HepG2 (cell line): ENCODE measurements around the gene PCDHGA1. TPM values are rescaled to one million over a fixed set of nuclear protein-coding genes. Genes with fewer than 3 reads are reported as not detected.

ENCODE experiments used
- ATAC-seq: fragments of 200-7000 bp; cut with Tn5 transposase; 3 replicates; pipeline ENCODE4 v1.9.1; 2020; ENCODE audit warnings: mild to moderate bottlenecking, moderate library complexity
- BruUV-seq: library from RNA; stranded (reverse); fragments of 400-500 nt; replicated peaks from 2 replicates; lab custom pipeline; 2021; lab: Mats Ljungman, UMichigan
- CTCF ChIA-PET: fragments of 300-600 bp; formaldehyde crosslinking; extraction: SDS; loops from one replicate; lab custom pipeline; 2021; ENCODE audit warnings: low total read pairs, inconsistent platforms, low intra/inter-chr PET ratio; lab: Yijun Ruan, JAX
- POLR2A ChIA-PET: fragments of 350-600 bp; sonication (Branson Sonifier 250); formaldehyde crosslinking; loops from one replicate; lab custom pipeline; 2020; ENCODE audit warnings: antibody characterized with exemption, inconsistent platforms; lab: Yijun Ruan, JAX
- DNase-seq: peaks from one replicate; pipeline ENCODE4 v3.0.0-alpha.2; 2015; ENCODE audit warnings: low spot score
- FAIRE-seq: peaks from 3 replicates; lab custom pipeline; 2011; peaks lifted over from hg19 to GRCh38; lab: Jason Lieb, UNC
- H2AFZ ChIP-seq: one replicate; pipeline ENCODE4 v1.6.1; 2011; ENCODE audit warnings: low read length, inconsistent platforms
- H3K27ac ChIP-seq: fragments of 300-600 bp; 3 replicates; pipeline ENCODE4 v1.8.0; 2011; ENCODE audit warnings: mixed run types, mild to moderate bottlenecking, mixed read lengths, low read length, inconsistent platforms; ENCODE audit not compliant: insufficient read depth; ENCODE audit errors: extremely low read length
- H3K27me3 ChIP-seq, 2 experiments: fragments of 200-600 bp in 1 of 2; 2 replicates in 1 of 2; 3 replicates in 1 of 2; pipeline versions ENCODE4 v1.6.0 to v1.8.0; 2011; ENCODE audit warnings: low read length in 2 of 2, mild to moderate bottlenecking in 2 of 2, moderate library complexity in 2 of 2, inconsistent platforms in 1 of 2; ENCODE audit not compliant: insufficient read depth in 2 of 2, control insufficient read depth in 1 of 2
- H3K36me3 ChIP-seq, 2 experiments: fragments of 200-600 bp in 1 of 2; replicated peaks in 1 of 2; 2 replicates in 1 of 2; 3 replicates in 1 of 2; pipeline versions ENCODE4 v1.5.1 to v1.8.0; 2011; ENCODE audit warnings: low read length in 2 of 2, inconsistent platforms in 1 of 2; ENCODE audit not compliant: insufficient read depth in 2 of 2, control insufficient read depth in 1 of 2
- H3K4me1 ChIP-seq: 2 replicates; pipeline ENCODE4 v1.5.1; 2012; ENCODE audit warnings: low read length, inconsistent platforms; ENCODE audit not compliant: insufficient read depth
- H3K4me2 ChIP-seq: 2 replicates; pipeline ENCODE4 v1.6.0; 2011; ENCODE audit warnings: low read depth, low read length, inconsistent platforms
- H3K4me3 ChIP-seq, 3 experiments: fragments of 200-600 bp in 1 of 3; sonication (generic), shearing (Covaris generic) in 1 of 3; replicated peaks in 1 of 3; 2 replicates each; pipeline ENCODE4 v1.5.1; 2011 to 2016; ENCODE audit warnings: low read length in 3 of 3, inconsistent platforms in 2 of 3, low read depth in 2 of 3, mild to moderate bottlenecking in 2 of 3, control low read depth in 1 of 3, mixed read lengths in 1 of 3; ENCODE audit not compliant: insufficient read depth in 1 of 3
- H3K79me2 ChIP-seq: one replicate; pipeline ENCODE4 v1.6.1; 2011; ENCODE audit warnings: low read length, inconsistent platforms; ENCODE audit not compliant: insufficient read depth
- H3K9ac ChIP-seq: 2 replicates; pipeline ENCODE4 v1.6.0; 2011; ENCODE audit warnings: mild to moderate bottlenecking, low read depth, low read length, inconsistent platforms; ENCODE audit not compliant: insufficient read depth
- H3K9me3 ChIP-seq: 2 replicates; pipeline ENCODE4 v1.5.1; 2012; ENCODE audit warnings: mild to moderate bottlenecking, low read length
- H4K20me1 ChIP-seq: 2 replicates; pipeline ENCODE4 v1.6.0; 2011; ENCODE audit warnings: inconsistent platforms, mild to moderate bottlenecking, low read length, moderate library complexity; ENCODE audit not compliant: insufficient read depth
- DNMT3B ChIP-seq: conservative IDR thresholded peaks from 2 replicates; pipeline ENCODE4 v1.6.1; 2016; ENCODE audit warnings: missing biosample characterization, control low read depth
- GATAD1 ChIP-seq: IDR thresholded peaks from 2 replicates; pipeline ENCODE4 v1.6.1; 2016; ENCODE audit warnings: missing genetic modification reagents, missing compliant biosample characterization
- MYC ChIP-seq: sonication (generic); formaldehyde crosslinking; IDR thresholded peaks from 2 replicates; pipeline ENCODE4 v1.9.0; 2021; ENCODE audit warnings: missing genetic modification reagents, borderline replicate concordance
- NFKBIZ ChIP-seq: IDR thresholded peaks from 2 replicates; pipeline ENCODE4 v1.6.1; 2018; ENCODE audit warnings: missing genetic modification reagents, missing compliant biosample characterization
- PHF20 ChIP-seq: sonication (generic); formaldehyde crosslinking; IDR thresholded peaks from 2 replicates; pipeline ENCODE4 v1.5.0; 2020; ENCODE audit warnings: mild to moderate bottlenecking, missing genetic modification reagents
- POLR2G ChIP-seq: fragments of 200-400 bp; formaldehyde crosslinking; IDR thresholded peaks from 2 replicates; pipeline ENCODE4 v1.6.1; 2018; ENCODE audit warnings: mild to moderate bottlenecking, low read depth, low read length, moderate library complexity
- REPIN1 ChIP-seq: sonication (generic); formaldehyde crosslinking; IDR thresholded peaks from 2 replicates; pipeline ENCODE4 v1.8.0; 2022; ENCODE audit warnings: missing genetic modification reagents, low read depth, mild to moderate bottlenecking, borderline replicate concordance
- RXRB ChIP-seq: IDR thresholded peaks from 2 replicates; pipeline ENCODE4 v1.6.1; 2016; ENCODE audit warnings: borderline replicate concordance, missing genetic modification reagents, missing compliant biosample characterization
- SP1 ChIP-seq, 2 experiments: fragments of 450-650 bp in 1 of 2; sonication (generic) in 1 of 2; formaldehyde crosslinking in 1 of 2; IDR thresholded peaks; 2 replicates each; pipeline versions ENCODE4 v1.4.0 to v1.6.1; 2016 to 2020; ENCODE audit warnings: missing genetic modification reagents in 1 of 2
- ZBTB2 ChIP-seq: sonication (generic); formaldehyde crosslinking; IDR thresholded peaks from 2 replicates; pipeline ENCODE4 v1.8.0; 2022; ENCODE audit warnings: low read depth, missing genetic modification reagents
- ZNF20 ChIP-seq: sonication (generic); formaldehyde crosslinking; IDR thresholded peaks from 2 replicates; pipeline ENCODE4 v1.4.0; 2020; ENCODE audit warnings: mild to moderate bottlenecking, moderate library complexity, missing genetic modification reagents
- ZNF256 ChIP-seq: sonication (generic); formaldehyde crosslinking; conservative IDR thresholded peaks from 2 replicates; pipeline ENCODE4 v1.4.0; 2020; ENCODE audit warnings: missing genetic modification reagents
- ZNF276 ChIP-seq: sonication (generic); formaldehyde crosslinking; IDR thresholded peaks from 2 replicates; pipeline ENCODE4 v1.4.0; 2020; ENCODE audit warnings: mild to moderate bottlenecking, low read depth, missing genetic modification reagents
- ZNF337 ChIP-seq: sonication (generic); formaldehyde crosslinking; IDR thresholded peaks from 2 replicates; pipeline ENCODE4 v1.5.1; 2020; ENCODE audit warnings: missing genetic modification reagents, low read depth, mild to moderate bottlenecking, borderline replicate concordance
- ZNF564 ChIP-seq: sonication (generic); formaldehyde crosslinking; IDR thresholded peaks from 2 replicates; pipeline ENCODE4 v1.8.1; 2023; ENCODE audit warnings: mild to moderate bottlenecking, missing genetic modification reagents
- ZNF652 ChIP-seq: IDR thresholded peaks from 2 replicates; pipeline ENCODE4 v1.6.1; 2016; ENCODE audit warnings: low read depth, borderline replicate concordance
- ZNF747 ChIP-seq: sonication (generic); formaldehyde crosslinking; IDR thresholded peaks from 2 replicates; pipeline ENCODE4 v1.8.1; 2023; ENCODE audit warnings: missing genetic modification reagents, mild to moderate bottlenecking, borderline replicate concordance
- ZNF768 ChIP-seq: sonication (generic); formaldehyde crosslinking; IDR thresholded peaks from 2 replicates; pipeline ENCODE4 v1.4.0; 2020; ENCODE audit warnings: missing genetic modification reagents
- WGBS: methylation state at CpG from one replicate; pipeline ENCODE4 v1.1.6; 2017; ENCODE audit warnings: low lambda C conversion rate; 5-methylcytosine and 5-hydroxymethylcytosine counted together
- in situ Hi-C: cut with HindIII; loops from 2 replicates; pipeline ENCODE4 v1.10.0; 2017; ENCODE audit warnings: low pct_unique_long_range_greater_than_20kb; ENCODE audit not compliant: extremely low pct_ligation_motif_present
- intact Hi-C: fragments of 100-400 bp; cut with micrococcal nuclease; formaldehyde crosslinking; loops from one replicate; pipeline ENCODE4 v1.10.0; 2022; ENCODE audit not compliant: unreplicated experiment
- polyA plus RNA-seq, 8 experiments: library from polyadenylated mRNA; depleted of rRNA in 3 of 8; stranded (reverse) in 7 of 8; unstranded in 1 of 8; fragments of >200 nt; fragmentation: Illumina TruSeq in 4 of 8; extraction: Trizol in 4 of 8; gene quantifications; 2 replicates each; pipeline versions ENCODE4 v1.2.1 to v1.2.3, GENCODE V29; 2011 to 2016; ENCODE audit warnings: low read depth in 4 of 8, missing spikeins in 1 of 8, mixed read lengths in 1 of 8; ENCODE audit not compliant: insufficient read depth in 1 of 8
- total RNA-seq, 5 experiments: library from RNA; depleted of rRNA; stranded (reverse); fragments of >200 nt; fragmentation: Illumina TruSeq; extraction: Trizol; gene quantifications; 2 replicates each; pipeline ENCODE4 v1.2.3, GENCODE V29; 2016; ENCODE audit warnings: low read depth in 1 of 5
- TF ChIP-seq, protein P1 (sequence below), 2 experiments: fragments of 450-650 bp in 1 of 2; sonication (generic) in 1 of 2; formaldehyde crosslinking; IDR thresholded peaks; 2 replicates each; pipeline versions ENCODE4 v1.5.0 to v1.8.0; 2020 to 2022; ENCODE audit warnings: mild to moderate bottlenecking in 1 of 2, missing genetic modification reagents in 1 of 2
- TF ChIP-seq, protein P2 (sequence below): sonication (generic); formaldehyde crosslinking; IDR thresholded peaks from 2 replicates; pipeline ENCODE4 v1.5.0; 2020; ENCODE audit warnings: mild to moderate bottlenecking, low read depth, missing genetic modification reagents, borderline replicate concordance

The PCDHGA1 gene
- total and polyA plus RNA-seq, 2 of the 13 experiments (the other 11 are each of a cell fraction or from before 2014, with no cell fraction given), result 0.31 to 0.40 TPM

- Histone ChIP-seq H3K4me2 (no peak overlapping the region), H3K27me3 (no peaks in the 10 kb centered on the region), H3K9ac (no peak overlapping the region), H3K9me3 (peaks cover 25% of the 10 kb centered on the region), H3K36me3 (peaks cover 3 to 51% of the 10 kb centered on the region in 2 experiments; a peak in 4 of 5 replicates), H2AFZ (no peak overlapping the region), H3K27ac (no peak overlapping the region), H3K4me1 (no peaks in the 10 kb centered on the region), H3K4me3 (no peak overlapping the region), H4K20me1 (no peaks in the 10 kb centered on the region), H3K79me2 (no peaks in the 10 kb centered on the region)
- no TSS peak for BruUV-seq
- in situ Hi-C loops, result no loop called here
- intact Hi-C loops, result no loop called here
- FAIRE-seq (no peak), ATAC-seq (no peak), DNase-seq (no peak)
- 93% methylated on average over 5 of the region's 5 CpGs for WGBS
- CTCF ChIA-PET, result no interaction called here
- TF ChIP-seq RXRB (CRISPR knock-in tag) (no peak), REPIN1 (CRISPR knock-in tag) (no peak), ZNF256 (CRISPR knock-in tag) (no peak), ZNF337 (CRISPR knock-in tag) (no peak), MYC (CRISPR knock-in tag) (no peak), ZNF20 (CRISPR knock-in tag) (no peak), POLR2G (no peak), SP1 (IDR thresholded peaks at IDR 0.05) (no peak), SP1 (CRISPR knock-in tag; IDR thresholded peaks at IDR 0.05) (no peak), ZNF564 (CRISPR knock-in tag) (no peak), ZBTB2 (CRISPR knock-in tag) (no peak), ZNF747 (CRISPR knock-in tag) (no peak), ZNF652 (no peak), ZNF276 (CRISPR knock-in tag) (no peak), ZNF768 (CRISPR knock-in tag) (no peak), PHF20 (CRISPR knock-in tag) (no peak), NFKBIZ (CRISPR knock-in tag) (no peak), DNMT3B (CRISPR knock-in tag) (no peak), GATAD1 (CRISPR knock-in tag) (no peak)
- TF ChIP-seq, protein P1, sequence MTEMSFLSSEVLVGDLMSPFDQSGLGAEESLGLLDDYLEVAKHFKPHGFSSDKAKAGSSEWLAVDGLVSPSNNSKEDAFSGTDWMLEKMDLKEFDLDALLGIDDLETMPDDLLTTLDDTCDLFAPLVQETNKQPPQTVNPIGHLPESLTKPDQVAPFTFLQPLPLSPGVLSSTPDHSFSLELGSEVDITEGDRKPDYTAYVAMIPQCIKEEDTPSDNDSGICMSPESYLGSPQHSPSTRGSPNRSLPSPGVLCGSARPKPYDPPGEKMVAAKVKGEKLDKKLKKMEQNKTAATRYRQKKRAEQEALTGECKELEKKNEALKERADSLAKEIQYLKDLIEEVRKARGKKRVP (CRISPR knock-in tag; IDR thresholded peaks at IDR 0.05), result no peak
- TF ChIP-seq, protein P2, sequence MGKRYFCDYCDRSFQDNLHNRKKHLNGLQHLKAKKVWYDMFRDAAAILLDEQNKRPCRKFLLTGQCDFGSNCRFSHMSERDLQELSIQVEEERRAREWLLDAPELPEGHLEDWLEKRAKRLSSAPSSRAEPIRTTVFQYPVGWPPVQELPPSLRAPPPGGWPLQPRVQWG (CRISPR knock-in tag), result no peak
- POLR2A ChIA-PET, result no interaction called here
Measured at GRCh38 chr5:141547921-141548320, 217.6 kb downstream of the PCDHGA1 start.
